Brain microvascular endothelial cell (primary cell): Measurements from ENCODE around the gene MTUS2.

Source experiments
- DNase-seq: peaks from one replicate; pipeline ENCODE4 v3.0.0-alpha.2; 2020
- H3K27ac ChIP-seq: fragments of 250-450 bp; sonication (Bioruptor Pico); 2 replicates; pipeline ENCODE4 v1.5.1; 2020; ENCODE audit warnings: mild to moderate bottlenecking, moderate library complexity
- H3K27me3 ChIP-seq: fragments of 250-450 bp; sonication (Bioruptor Pico); replicated peaks from 2 replicates; pipeline ENCODE4 v1.5.1; 2020; ENCODE audit warnings: mild to moderate bottlenecking
- H3K36me3 ChIP-seq: fragments of 250-450 bp; sonication (Bioruptor Pico); replicated peaks from 2 replicates; pipeline ENCODE4 v1.5.1; 2020; ENCODE audit warnings: mild to moderate bottlenecking
- H3K4me3 ChIP-seq: 2 replicates; pipeline ENCODE4 v1.5.1; 2011; ENCODE audit warnings: low read depth, mild to moderate bottlenecking, control low read depth, low read length, moderate library complexity
- CTCF ChIP-seq: IDR thresholded peaks from 2 replicates; pipeline ENCODE4 v1.5.1; 2011; ENCODE audit warnings: low read depth, mild to moderate bottlenecking, moderate library complexity, low read length, control low read depth, inconsistent platforms; ENCODE audit errors: missing control alignments
- in situ Hi-C: cut with HindIII; loops from 2 replicates; pipeline ENCODE4 v1.10.0; 2017; ENCODE audit warnings: low sequenced_read_pairs, low pct_ligation_motif_present

The MTUS2 gene

DNA sequence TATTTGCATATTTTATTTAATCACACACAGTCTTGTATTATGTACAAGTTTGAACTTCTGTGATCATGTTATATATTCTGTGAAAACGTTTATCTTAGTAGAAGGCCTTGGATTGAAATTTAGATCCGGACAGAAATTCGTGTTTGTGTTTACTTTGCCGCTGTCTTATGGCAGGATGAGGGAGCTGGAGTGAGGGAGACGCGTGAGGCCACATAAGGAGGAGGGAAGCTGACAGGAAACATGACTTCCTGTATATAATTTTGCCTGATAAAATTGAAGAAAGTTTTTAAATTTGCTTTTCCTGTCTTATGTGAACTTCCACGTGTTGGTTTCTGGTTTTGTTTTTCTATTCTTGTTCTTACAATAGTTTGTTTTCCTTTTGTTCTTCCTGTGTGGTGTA lies 200.2 kb downstream of the MTUS2 start:
- no peak for TF ChIP-seq CTCF
- Histone ChIP-seq H3K27ac (no peak overlapping the region), H3K4me3 (no peak overlapping the region), H3K27me3 (no peaks in the 10 kb centered on the region), H3K36me3 (no peaks in the 10 kb centered on the region)
- in situ Hi-C loops, result no loop called here
- no peak for DNase-seq

DNA sequence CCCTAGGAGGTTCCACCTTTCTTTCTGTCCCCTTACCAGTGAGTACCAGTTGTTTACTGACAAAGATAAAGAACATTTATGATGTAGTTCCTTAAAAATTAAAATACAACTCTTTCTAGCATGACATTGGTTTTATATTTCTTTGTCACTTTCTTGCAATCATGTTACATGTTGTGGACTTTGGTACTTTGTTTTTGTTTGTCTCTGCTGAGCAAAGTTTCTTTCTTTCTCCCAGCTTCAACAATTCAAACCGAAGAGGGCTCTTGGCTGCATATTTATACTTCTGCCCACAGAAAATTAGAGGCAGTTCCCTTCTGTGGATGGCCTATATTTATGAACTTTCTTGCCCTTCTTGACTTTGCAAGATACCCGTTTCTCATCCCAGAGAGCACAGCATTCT lies 201.2 kb downstream of the MTUS2 start:
- Histone ChIP-seq H3K4me3 (no peak overlapping the region), H3K36me3 (no peaks in the 10 kb centered on the region), H3K27ac (no peak overlapping the region), H3K27me3 (no peaks in the 10 kb centered on the region)
- no peak for DNase-seq
- TF ChIP-seq CTCF, result no peak
- in situ Hi-C loops, result no loop called here

DNA sequence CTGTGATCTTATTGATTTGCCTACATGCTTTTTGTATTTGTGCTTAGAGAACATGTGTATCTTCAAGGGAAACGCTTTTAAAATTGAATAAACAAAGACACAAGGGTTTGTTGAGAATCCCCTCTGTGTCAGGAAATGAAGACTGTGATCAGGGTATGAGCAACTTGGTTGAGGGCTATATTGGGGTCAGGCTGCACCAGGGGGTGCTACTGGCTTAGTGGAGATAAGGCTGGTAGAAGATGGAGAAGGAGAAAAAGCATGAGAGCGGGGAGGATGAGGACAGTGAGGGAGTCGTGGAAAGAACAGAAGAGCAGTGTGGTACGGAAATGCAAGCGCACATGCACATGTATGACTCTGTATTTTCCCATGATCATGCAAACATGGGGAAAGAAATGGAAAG lies 201.6 kb downstream of the MTUS2 start:
- Histone ChIP-seq H3K4me3 (no peak overlapping the region), H3K27ac (no peak overlapping the region), H3K27me3 (no peaks in the 10 kb centered on the region), H3K36me3 (no peaks in the 10 kb centered on the region)
- DNase-seq, result no peak
- no peak for TF ChIP-seq CTCF
- in situ Hi-C loops, result no loop called here

- Histone ChIP-seq H3K36me3 (no peaks in the 10 kb centered on the region), H3K27me3 (no peaks in the 10 kb centered on the region), H3K27ac (no peak overlapping the region), H3K4me3 (no peak overlapping the region)
- in situ Hi-C loops, result no loop called here
- TF ChIP-seq CTCF, result no peak
- DNase-seq, result no peak
Observed at GRCh38 chr13:29022410-29022809, 202.3 kb downstream of the MTUS2 start.

GRCh38 chr13:29022968-29023367 lies 202.8 kb downstream of the MTUS2 start:
- in situ Hi-C loops, result no loop called here
- DNase-seq, result no peak
- H3K27ac ChIP-seq, result no peak overlapping the region
- no peak overlapping the region for H3K4me3 ChIP-seq
- no peaks in the 10 kb centered on the region for H3K27me3 ChIP-seq
- TF ChIP-seq CTCF, result no peak
- H3K36me3 ChIP-seq, result no peaks in the 10 kb centered on the region

DNA sequence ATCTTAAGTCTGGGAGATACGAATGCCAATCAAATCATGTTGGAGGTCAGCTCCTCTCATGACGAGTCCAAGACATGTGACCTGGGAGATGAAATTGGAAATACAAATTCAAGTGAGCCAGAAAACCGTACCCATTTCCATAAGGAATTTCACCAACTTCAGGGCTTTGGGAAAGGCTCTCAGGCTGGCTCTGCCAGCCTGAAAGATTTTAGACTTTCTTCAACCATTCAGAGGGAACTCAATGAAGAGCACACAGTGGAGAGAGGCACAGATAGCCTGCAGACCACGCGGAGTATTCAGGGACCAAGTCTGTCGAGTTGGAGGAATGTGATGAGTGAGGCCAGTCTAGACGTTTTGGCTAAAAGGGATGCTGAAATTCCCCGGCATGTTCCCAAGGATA lies 204.6 kb downstream of the MTUS2 start:
- Histone ChIP-seq H3K27me3 (no peaks in the 10 kb centered on the region), H3K36me3 (no peaks in the 10 kb centered on the region), H3K27ac (no peak overlapping the region), H3K4me3 (no peak overlapping the region)
- in situ Hi-C loops, result no loop called here
- no peak for TF ChIP-seq CTCF
- DNase-seq, result no peak
